HepG2 (cell line): ENCODE measurements around the gene TUBA4A. TPM values are rescaled to one million over a fixed set of nuclear protein-coding genes. Genes with fewer than 3 reads are reported as not detected.

ENCODE experiments used
- CC2D1A ChIP-seq: sonication (generic); formaldehyde crosslinking; IDR thresholded peaks from 2 replicates; pipeline ENCODE4 v1.8.1; 2023; ENCODE audit warnings: mild to moderate bottlenecking, missing genetic modification reagents
- CCDC6 ChIP-seq: sonication (generic); formaldehyde crosslinking; IDR thresholded peaks from 2 replicates; pipeline ENCODE4 v1.8.1; 2022; ENCODE audit warnings: mild to moderate bottlenecking, missing genetic modification reagents, moderate library complexity
- CREB1 ChIP-seq, 2 experiments: fragments of 450-650 bp in 1 of 2; IDR thresholded peaks; 2 replicates each; pipeline ENCODE4 v1.6.1; 2016 to 2017; ENCODE audit warnings: control low read depth in 1 of 2, mild to moderate bottlenecking in 1 of 2, missing compliant biosample characterization in 1 of 2, missing genetic modification characterization in 1 of 2
- FOXA1 ChIP-seq, 2 experiments: fragments of 450-650 bp in 1 of 2; sonication (generic) in 1 of 2; formaldehyde crosslinking in 1 of 2; IDR thresholded peaks; 2 replicates each; pipeline versions ENCODE4 v1.4.0 to v1.6.1; 2016 to 2020; ENCODE audit warnings: missing genetic modification reagents in 1 of 2
- FOXM1 ChIP-seq: sonication (generic); formaldehyde crosslinking; IDR thresholded peaks from 2 replicates; pipeline ENCODE4 v1.5.0; 2020; ENCODE audit warnings: missing genetic modification reagents
- FOXP4 ChIP-seq: sonication (generic); formaldehyde crosslinking; IDR thresholded peaks from 2 replicates; pipeline ENCODE4 v1.4.0; 2020; ENCODE audit warnings: missing genetic modification reagents
- HIVEP1 ChIP-seq: sonication (generic); formaldehyde crosslinking; IDR thresholded peaks from 2 replicates; pipeline ENCODE4 v1.4.0; 2020; ENCODE audit warnings: mild to moderate bottlenecking, missing genetic modification reagents
- KDM3A ChIP-seq: IDR thresholded peaks from 2 replicates; pipeline ENCODE4 v1.6.1; 2018; ENCODE audit warnings: low read depth, missing compliant biosample characterization
- KMT2A ChIP-seq: sonication (generic); formaldehyde crosslinking; IDR thresholded peaks from 2 replicates; pipeline ENCODE4 v1.4.0; 2020; ENCODE audit warnings: missing genetic modification reagents
- MED13 ChIP-seq: sonication (generic); formaldehyde crosslinking; IDR thresholded peaks from 2 replicates; pipeline ENCODE4 v1.5.0; 2020; ENCODE audit warnings: missing genetic modification reagents
- NFKB2 ChIP-seq: sonication (generic); formaldehyde crosslinking; IDR thresholded peaks from 2 replicates; pipeline ENCODE4 v1.4.0; 2020; ENCODE audit warnings: missing genetic modification reagents, borderline replicate concordance
- PHF20 ChIP-seq: sonication (generic); formaldehyde crosslinking; IDR thresholded peaks from 2 replicates; pipeline ENCODE4 v1.5.0; 2020; ENCODE audit warnings: mild to moderate bottlenecking, missing genetic modification reagents
- RFXANK ChIP-seq: IDR thresholded peaks from 2 replicates; pipeline ENCODE4 v1.6.1; 2016
- SP2 ChIP-seq: sonication (generic); formaldehyde crosslinking; IDR thresholded peaks from 2 replicates; pipeline ENCODE4 v1.5.1; 2020; ENCODE audit warnings: mild to moderate bottlenecking, missing genetic modification reagents
- TSC22D2 ChIP-seq: sonication (generic); formaldehyde crosslinking; IDR thresholded peaks from 2 replicates; pipeline ENCODE4 v1.5.1; 2020; ENCODE audit warnings: missing genetic modification reagents, mild to moderate bottlenecking, borderline replicate concordance
- ZFAT ChIP-seq: sonication (generic); formaldehyde crosslinking; conservative IDR thresholded peaks from 2 replicates; pipeline ENCODE4 v1.8.1; 2023; ENCODE audit warnings: missing genetic modification reagents, inconsistent platforms
- ZFP41 ChIP-seq: sonication (generic); formaldehyde crosslinking; IDR thresholded peaks from 2 replicates; pipeline ENCODE4 v1.4.0; 2020; ENCODE audit warnings: mild to moderate bottlenecking, missing genetic modification reagents, borderline replicate concordance
- ZNF235 ChIP-seq: sonication (generic); formaldehyde crosslinking; IDR thresholded peaks from 2 replicates; pipeline ENCODE4 v1.8.1; 2023; ENCODE audit warnings: mild to moderate bottlenecking, missing genetic modification reagents, borderline replicate concordance
- ZNF354B ChIP-seq: sonication (generic); formaldehyde crosslinking; IDR thresholded peaks from 2 replicates; pipeline ENCODE4 v1.8.0; 2022; ENCODE audit warnings: mild to moderate bottlenecking, missing genetic modification reagents
- ZNF547 ChIP-seq: sonication (generic); formaldehyde crosslinking; IDR thresholded peaks from 2 replicates; pipeline ENCODE4 v1.5.1; 2020; ENCODE audit warnings: mild to moderate bottlenecking, missing genetic modification reagents
- polyA plus RNA-seq, 8 experiments: library from polyadenylated mRNA; depleted of rRNA in 3 of 8; stranded (reverse) in 7 of 8; unstranded in 1 of 8; fragments of >200 nt; fragmentation: Illumina TruSeq in 4 of 8; extraction: Trizol in 4 of 8; gene quantifications; 2 replicates each; pipeline versions ENCODE4 v1.2.1 to v1.2.3, GENCODE V29; 2011 to 2016; ENCODE audit warnings: low read depth in 4 of 8, missing spikeins in 1 of 8, mixed read lengths in 1 of 8; ENCODE audit not compliant: insufficient read depth in 1 of 8
- total RNA-seq, 5 experiments: library from RNA; depleted of rRNA; stranded (reverse); fragments of >200 nt; fragmentation: Illumina TruSeq; extraction: Trizol; gene quantifications; 2 replicates each; pipeline ENCODE4 v1.2.3, GENCODE V29; 2016; ENCODE audit warnings: low read depth in 1 of 5
- TF ChIP-seq, protein P1 (sequence below): sonication (generic); formaldehyde crosslinking; IDR thresholded peaks from 2 replicates; pipeline ENCODE4 v1.9.0; 2021; ENCODE audit warnings: missing genetic modification reagents, borderline replicate concordance

TUBA4A gene
- total and polyA plus RNA-seq, 2 of the 13 experiments (the other 11 are each of a cell fraction or from before 2014, with no cell fraction given) = 1.3 to 12.7 TPM

DNA sequence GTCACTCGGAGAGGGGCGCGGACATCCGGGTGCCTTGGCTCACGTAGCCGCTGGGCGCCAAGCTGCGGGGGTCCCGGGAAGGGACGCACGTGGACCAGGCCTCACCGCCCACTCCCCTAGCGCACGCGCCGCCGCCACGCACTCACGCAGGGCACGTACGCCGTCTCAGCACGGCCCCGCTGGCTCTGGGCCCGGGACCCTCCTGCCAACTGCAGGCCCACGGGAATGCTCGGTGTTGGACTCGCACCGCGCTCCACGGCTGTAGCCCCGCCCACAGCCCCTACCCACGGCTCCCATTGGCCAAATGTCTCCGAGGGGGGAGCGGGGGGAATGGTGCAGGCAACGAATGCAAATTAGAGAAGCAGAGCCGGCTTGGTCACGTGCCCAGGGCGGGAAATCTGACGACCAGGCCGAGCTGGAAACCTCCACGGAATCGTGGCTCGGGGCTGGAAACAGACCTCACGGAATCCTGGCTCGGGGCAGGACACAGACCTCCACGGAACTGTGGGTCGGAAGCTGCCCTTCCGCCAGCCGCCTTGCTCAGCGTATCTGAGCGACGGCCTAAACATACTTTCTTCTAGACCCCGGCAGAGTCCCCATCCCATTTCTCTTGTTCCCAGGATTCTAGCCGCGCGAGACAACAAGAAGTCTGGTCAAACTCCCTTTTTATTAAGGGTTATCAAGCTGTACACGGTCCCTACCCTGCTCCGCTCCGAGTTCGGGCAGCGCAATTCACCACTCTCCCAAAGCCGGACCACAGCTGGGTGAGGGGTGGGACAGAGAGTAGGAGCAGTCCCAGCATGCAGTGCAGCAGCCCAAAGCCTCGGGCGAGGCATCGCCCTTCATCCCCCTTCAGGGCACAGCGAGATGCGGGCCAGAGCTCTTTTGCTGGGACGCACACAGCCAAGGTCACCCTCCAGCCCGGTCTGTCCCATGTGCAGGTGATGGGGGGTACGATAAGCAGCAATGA, 34.7 kb downstream of the TUBA4A start, which contains the start of gene ABCB6 (continued):
- TF ChIP-seq FOXP4 (CRISPR knock-in tag) (peak; percentile 77), NFKB2 (peak; percentile 89; the same call in 1 of the 2 replicates), ZNF235 (CRISPR knock-in tag) (peak; percentile 99), ZNF547 (CRISPR knock-in tag) (peak; percentile 96), HIVEP1 (CRISPR knock-in tag) (peak; percentile 96), MED13 (CRISPR knock-in tag) (peak; percentile 68; the same call in 1 of the 2 replicates), CCDC6 (CRISPR knock-in tag) (peak; percentile 95; the same call in 1 of the 2 replicates), ZNF354B (CRISPR knock-in tag) (peak; percentile 98; the same call in 1 of the 2 replicates), ZFAT (no peak), CC2D1A (0 out of 2 replicates have a peak, but pooled peaks have one; percentile 52), PHF20 (CRISPR knock-in tag) (peak; percentile 71), KDM3A (CRISPR knock-in tag) (peak; percentile 95), FOXA1 (IDR thresholded peaks at IDR 0.05) (no peak), FOXA1 (CRISPR knock-in tag; IDR thresholded peaks at IDR 0.05) (peak; percentile 26; the same call in 1 of the 2 replicates), CREB1 (IDR thresholded peaks at IDR 0.05) (peak; percentile 27; the same call in 1 of the 2 replicates), CREB1 (CRISPR knock-in tag; IDR thresholded peaks at IDR 0.05) (no peak; the same call in 1 of the 2 replicates), TSC22D2 (CRISPR knock-in tag) (peak; percentile 84; the same call in 1 of the 2 replicates), ZFP41 (CRISPR knock-in tag) (peak; percentile 71; the same call in 1 of the 2 replicates), RFXANK (peak; percentile 82), KMT2A (peak; percentile 80), FOXM1 (CRISPR knock-in tag) (0 out of 2 replicates have a peak, but pooled peaks have one; percentile 12), SP2 (CRISPR knock-in tag) (0 out of 2 replicates have a peak, but pooled peaks have one; percentile 56)
- TF ChIP-seq, protein P1, sequence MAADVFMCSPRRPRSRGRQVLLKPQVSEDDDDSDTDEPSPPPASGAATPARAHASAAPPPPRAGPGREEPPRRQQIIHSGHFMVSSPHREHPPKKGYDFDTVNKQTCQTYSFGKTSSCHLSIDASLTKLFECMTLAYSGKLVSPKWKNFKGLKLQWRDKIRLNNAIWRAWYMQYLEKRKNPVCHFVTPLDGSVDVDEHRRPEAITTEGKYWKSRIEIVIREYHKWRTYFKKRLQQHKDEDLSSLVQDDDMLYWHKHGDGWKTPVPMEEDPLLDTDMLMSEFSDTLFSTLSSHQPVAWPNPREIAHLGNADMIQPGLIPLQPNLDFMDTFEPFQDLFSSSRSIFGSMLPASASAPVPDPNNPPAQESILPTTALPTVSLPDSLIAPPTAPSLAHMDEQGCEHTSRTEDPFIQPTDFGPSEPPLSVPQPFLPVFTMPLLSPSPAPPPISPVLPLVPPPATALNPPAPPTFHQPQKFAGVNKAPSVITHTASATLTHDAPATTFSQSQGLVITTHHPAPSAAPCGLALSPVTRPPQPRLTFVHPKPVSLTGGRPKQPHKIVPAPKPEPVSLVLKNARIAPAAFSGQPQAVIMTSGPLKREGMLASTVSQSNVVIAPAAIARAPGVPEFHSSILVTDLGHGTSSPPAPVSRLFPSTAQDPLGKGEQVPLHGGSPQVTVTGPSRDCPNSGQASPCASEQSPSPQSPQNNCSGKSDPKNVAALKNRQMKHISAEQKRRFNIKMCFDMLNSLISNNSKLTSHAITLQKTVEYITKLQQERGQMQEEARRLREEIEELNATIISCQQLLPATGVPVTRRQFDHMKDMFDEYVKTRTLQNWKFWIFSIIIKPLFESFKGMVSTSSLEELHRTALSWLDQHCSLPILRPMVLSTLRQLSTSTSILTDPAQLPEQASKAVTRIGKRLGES (CRISPR knock-in tag) = no peak; the same call in none of the 2 replicates
